ENCODE data around the gene BOD1L1.

Gene BOD1L1

GRCh38 chr4:13537832-13538177, 89.7 kb downstream of the BOD1L1 start:
- DNase-seq: no peak

GRCh38 chr4:13537011-13537831, 90.3 kb downstream of the BOD1L1 start:
- DNase-seq: no peak

- no peak for DNase-seq
Observed at GRCh38 chr4:13536607-13537006, 90.9 kb downstream of the BOD1L1 start.

- no peak for DNase-seq
Observed at GRCh38 chr4:13535708-13536361, 91.7 kb downstream of the BOD1L1 start.

GRCh38 chr4:13535118-13535517, 92.4 kb downstream of the BOD1L1 start:
- no peak for DNase-seq

GRCh38 chr4:13534344-13535063, 93.0 kb downstream of the BOD1L1 start:
- DNase-seq: no peak

- no peak for DNase-seq
Observed at GRCh38 chr4:13533670-13534343, 93.7 kb downstream of the BOD1L1 start.

GRCh38 chr4:13531625-13531998, 95.9 kb downstream of the BOD1L1 start:
- no peak for DNase-seq

- no peak for DNase-seq
Observed at GRCh38 chr4:13530823-13531624, 96.5 kb downstream of the BOD1L1 start.

GRCh38 chr4:13529128-13529919, 98.2 kb downstream of the BOD1L1 start:
- no peak for DNase-seq

- no peak for DNase-seq
Observed at GRCh38 chr4:13528821-13529127, 98.8 kb downstream of the BOD1L1 start.

- no peak for DNase-seq
Observed at GRCh38 chr4:13527981-13528820, 99.3 kb downstream of the BOD1L1 start.

- no peak for DNase-seq
Observed at GRCh38 chr4:13527192-13527980, 100.1 kb downstream of the BOD1L1 start.

- no peak for DNase-seq
Observed at GRCh38 chr4:13526658-13527057, 100.9 kb downstream of the BOD1L1 start.

- no peak for DNase-seq
Observed at GRCh38 chr4:13525606-13526281, 101.8 kb downstream of the BOD1L1 start.

- DNase-seq: no peak
Observed at GRCh38 chr4:13524504-13525243, 102.9 kb downstream of the BOD1L1 start.

- DNase-seq: no peak
Observed at GRCh38 chr4:13523591-13524503, 103.7 kb downstream of the BOD1L1 start.

- DNase-seq: no peak
Observed at GRCh38 chr4:13523105-13523477, 104.4 kb downstream of the BOD1L1 start.
